HFFc6 (cell line): ENCODE data around the gene DOCK3. TPM values are rescaled to one million over a fixed set of nuclear protein-coding genes. Genes with fewer than 3 reads are reported as not detected.

ENCODE experiments used
- DNase-seq: peaks from one replicate; pipeline ENCODE4 v3.0.0-alpha.2; 2018
- H3K27ac Mint-ChIP-seq: 2 replicates; pipeline ENCODE4 v1.8.0; 2020; ENCODE audit warnings: mild to moderate bottlenecking, mixed read lengths
- H3K27me3 Mint-ChIP-seq: 2 replicates; pipeline ENCODE4 v1.8.0; 2021; ENCODE audit warnings: mild to moderate bottlenecking, moderate library complexity, mixed read lengths; ENCODE audit not compliant: insufficient read depth
- H3K36me3 Mint-ChIP-seq: 2 replicates; pipeline ENCODE4 v1.8.0; 2021; ENCODE audit warnings: low read depth, mixed read lengths
- H3K4me1 Mint-ChIP-seq: 2 replicates; pipeline ENCODE4 v1.8.0; 2020; ENCODE audit warnings: low read depth, mixed read lengths
- H3K4me3 Mint-ChIP-seq: 2 replicates; pipeline ENCODE4 v1.8.0; 2020; ENCODE audit warnings: mild to moderate bottlenecking, moderate library complexity, mixed read lengths
- H3K9me3 Mint-ChIP-seq: 2 replicates; pipeline ENCODE4 v1.8.0; 2020; ENCODE audit warnings: mild to moderate bottlenecking, mixed read lengths
- CTCF ChIP-seq: fragments of 200-600 bp; sonication (generic); IDR thresholded peaks from 2 replicates; pipeline ENCODE4 v1.5.0; 2021; ENCODE audit warnings: antibody characterized with exemption, mild to moderate bottlenecking
- total RNA-seq, 6 experiments: library from RNA; stranded (reverse); fragmentation: NEBNext Ultra II Directional; extraction: Animal tissue kit (Norgen Biotek cat#: 25700); gene quantifications; 2 replicates in 1 of 6; 3 replicates in 5 of 6; pipeline ENCODE4 v1.2.3, GENCODE V29; 2021

Gene DOCK3
- total RNA-seq, 6 experiments from 2014 or later: 0.14 to 0.26 (median 0.22) TPM

GRCh38 chr3:50737193-50737905 lies 62.6 kb downstream of the DOCK3 start:
- Mint-ChIP-seq H3K4me1 (no peaks in the 10 kb centered on the region), H3K4me3 (no peak overlapping the region), H3K27ac (no peak overlapping the region), H3K27me3 (no peaks in the 10 kb centered on the region; the same call in none of the 2 replicates), H3K36me3 (no peaks in the 10 kb centered on the region), H3K9me3 (peaks cover 5% of the 10 kb centered on the region; the same call in 1 of the 2 replicates)
- no peak for TF ChIP-seq CTCF
- no peak for DNase-seq

DNA sequence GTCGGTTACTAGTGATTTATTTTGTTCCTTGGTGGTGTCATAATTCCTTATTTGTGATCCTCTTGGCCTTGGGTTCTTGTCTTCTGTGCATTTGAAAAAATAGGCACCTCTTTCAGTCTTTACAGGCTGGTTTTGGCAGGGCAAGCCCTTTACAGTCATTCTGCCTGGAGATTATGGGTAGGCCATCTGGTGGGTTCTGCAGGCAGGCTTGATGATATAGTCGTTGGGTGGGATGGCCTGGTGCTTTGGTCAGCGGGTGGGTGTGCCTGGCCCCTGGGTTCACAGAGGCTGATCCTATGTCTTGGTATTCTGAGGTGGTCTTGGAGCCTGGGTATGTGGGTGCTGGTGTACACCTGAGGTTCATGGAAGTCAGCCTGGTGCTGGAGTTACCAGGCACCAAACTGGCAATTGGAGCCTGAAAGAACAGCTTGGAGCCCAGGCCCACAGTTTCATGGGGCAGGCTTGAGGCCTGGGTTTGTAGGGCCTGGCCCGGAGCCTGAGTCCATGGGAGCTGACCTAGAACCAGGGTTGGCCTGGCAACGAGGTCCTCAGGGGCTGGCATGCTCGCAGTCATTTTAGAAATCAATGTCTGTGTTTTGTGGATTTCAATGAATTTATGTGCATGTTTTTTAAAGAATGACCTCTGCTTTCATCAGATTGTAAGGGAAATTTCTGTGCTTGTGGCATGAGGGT lies 63.3 kb downstream of the DOCK3 start:
- Mint-ChIP-seq H3K27me3 (no peaks in the 10 kb centered on the region; the same call in none of the 2 replicates), H3K4me3 (no peak overlapping the region), H3K9me3 (peaks cover 5% of the 10 kb centered on the region; the same call in 1 of the 2 replicates), H3K36me3 (no peaks in the 10 kb centered on the region), H3K4me1 (no peaks in the 10 kb centered on the region), H3K27ac (no peak overlapping the region)
- no peak for TF ChIP-seq CTCF
- DNase-seq: no peak

DNA sequence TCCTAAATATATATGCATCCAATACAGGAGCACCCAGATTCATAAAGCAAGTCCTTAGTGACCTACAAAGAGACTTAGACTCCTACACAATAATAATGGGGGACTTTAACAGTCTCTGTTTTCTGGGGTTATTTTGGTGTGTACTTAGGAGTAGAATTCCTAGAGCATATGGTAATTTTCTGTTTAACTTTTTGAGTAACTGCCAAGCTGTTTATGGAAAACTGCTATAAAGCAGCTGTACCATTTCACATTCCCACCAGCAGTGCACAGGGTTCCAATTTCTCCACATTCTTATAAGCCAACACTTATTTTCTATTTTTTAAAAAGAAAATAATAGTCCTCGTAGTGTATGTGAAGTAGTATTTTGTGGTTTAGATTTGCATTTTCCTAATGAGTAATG lies 68.9 kb downstream of the DOCK3 start:
- Mint-ChIP-seq H3K27ac (no peak overlapping the region), H3K9me3 (no peaks in the 10 kb centered on the region), H3K4me1 (no peaks in the 10 kb centered on the region), H3K36me3 (no peaks in the 10 kb centered on the region), H3K4me3 (no peak overlapping the region), H3K27me3 (no peaks in the 10 kb centered on the region)
- no peak for TF ChIP-seq CTCF
- no peak for DNase-seq

DNA sequence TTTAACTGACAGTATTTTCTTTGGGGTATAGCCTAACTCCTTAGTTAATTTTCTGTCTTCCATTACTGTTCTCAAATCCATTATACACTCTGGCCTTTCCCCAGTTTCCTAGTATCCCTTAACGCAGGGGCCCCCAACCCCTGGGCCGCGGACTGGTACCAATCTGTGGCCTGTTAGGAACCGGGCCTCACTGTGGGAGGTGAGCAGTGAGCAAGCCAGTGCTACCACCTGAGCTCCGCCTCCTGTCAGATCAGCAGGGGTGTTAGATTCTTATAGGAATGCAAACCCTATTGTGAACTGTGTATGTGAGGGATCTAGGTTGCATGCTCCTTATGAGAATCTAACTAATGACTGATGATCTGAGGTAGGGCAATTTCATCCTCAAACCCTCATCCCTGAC lies 75.1 kb downstream of the DOCK3 start:
- Mint-ChIP-seq H3K9me3 (no peaks in the 10 kb centered on the region), H3K36me3 (no peaks in the 10 kb centered on the region), H3K27me3 (peaks cover 5% of the 10 kb centered on the region; the same call in 1 of the 2 replicates), H3K27ac (no peak overlapping the region), H3K4me1 (peaks cover 7% of the 10 kb centered on the region; the same call in 1 of the 2 replicates), H3K4me3 (no peak overlapping the region)
- TF ChIP-seq CTCF: no peak
- DNase-seq: no peak

GRCh38 chr3:50759015-50759414 lies 84.3 kb downstream of the DOCK3 start:
- no peaks in the 10 kb centered on the region for H3K9me3 Mint-ChIP-seq
- no peak for TF ChIP-seq CTCF
- H3K36me3 Mint-ChIP-seq: no peaks in the 10 kb centered on the region
- H3K4me1 Mint-ChIP-seq: no peaks in the 10 kb centered on the region
- H3K27me3 Mint-ChIP-seq: no peaks in the 10 kb centered on the region; the same call in 1 of the 2 replicates
- DNase-seq: no peak
- H3K27ac Mint-ChIP-seq: no peak overlapping the region
- no peak overlapping the region for H3K4me3 Mint-ChIP-seq
